ENCODE results near the gene SMYD4. TPM values are rescaled to one million over a fixed set of nuclear protein-coding genes. Genes with fewer than 3 reads are reported as not detected.

The SMYD4 gene
- total and polyA plus RNA-seq, 9 donors, result 8.5 to 22.0 (median 16.3) TPM

DNA sequence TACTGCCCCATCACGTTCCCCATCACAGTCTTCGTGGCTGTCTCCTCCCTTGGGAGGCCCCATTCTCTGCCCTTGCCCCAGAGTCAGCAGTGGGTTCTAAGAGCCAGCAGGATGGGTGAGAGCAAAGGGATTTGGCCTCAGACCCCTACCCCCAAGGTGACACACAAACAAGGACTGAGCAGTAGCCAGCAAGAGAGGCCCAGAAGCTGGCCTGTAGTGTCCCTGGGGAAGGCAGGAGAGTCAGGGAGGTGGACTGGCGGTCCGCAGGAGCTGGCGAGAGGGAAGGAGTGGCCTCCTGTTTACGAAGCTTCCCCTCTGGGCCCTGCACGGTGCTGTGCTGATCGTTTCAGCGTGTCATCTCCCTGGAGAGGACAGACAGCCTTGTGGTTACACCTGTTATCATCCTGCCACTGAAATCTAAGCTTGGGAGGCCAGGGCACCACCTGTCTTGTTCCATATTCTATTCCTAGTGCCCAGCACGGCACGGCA is 96.8 kb downstream of the SMYD4 start:
- peak in 1 of 5 donors; percentile 38 for DNase-seq
- no peaks in the 10 kb centered on the region for H3K9me3 ChIP-seq
- no peak overlapping the region for H3K4me3 ChIP-seq
- H3K27me3 ChIP-seq, result no peaks in the 10 kb centered on the region
- TF ChIP-seq POLR2A (IDR thresholded peaks at IDR 0.05), result no peak
- TF ChIP-seq, protein P1, sequence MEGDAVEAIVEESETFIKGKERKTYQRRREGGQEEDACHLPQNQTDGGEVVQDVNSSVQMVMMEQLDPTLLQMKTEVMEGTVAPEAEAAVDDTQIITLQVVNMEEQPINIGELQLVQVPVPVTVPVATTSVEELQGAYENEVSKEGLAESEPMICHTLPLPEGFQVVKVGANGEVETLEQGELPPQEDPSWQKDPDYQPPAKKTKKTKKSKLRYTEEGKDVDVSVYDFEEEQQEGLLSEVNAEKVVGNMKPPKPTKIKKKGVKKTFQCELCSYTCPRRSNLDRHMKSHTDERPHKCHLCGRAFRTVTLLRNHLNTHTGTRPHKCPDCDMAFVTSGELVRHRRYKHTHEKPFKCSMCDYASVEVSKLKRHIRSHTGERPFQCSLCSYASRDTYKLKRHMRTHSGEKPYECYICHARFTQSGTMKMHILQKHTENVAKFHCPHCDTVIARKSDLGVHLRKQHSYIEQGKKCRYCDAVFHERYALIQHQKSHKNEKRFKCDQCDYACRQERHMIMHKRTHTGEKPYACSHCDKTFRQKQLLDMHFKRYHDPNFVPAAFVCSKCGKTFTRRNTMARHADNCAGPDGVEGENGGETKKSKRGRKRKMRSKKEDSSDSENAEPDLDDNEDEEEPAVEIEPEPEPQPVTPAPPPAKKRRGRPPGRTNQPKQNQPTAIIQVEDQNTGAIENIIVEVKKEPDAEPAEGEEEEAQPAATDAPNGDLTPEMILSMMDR (IDR thresholded peaks at IDR 0.05), result no peak
- TF ChIP-seq EP300 (IDR thresholded peaks at IDR 0.05), result no peak
- WGBS, 3 donors, result 82 to 83% (median 82%) methylated on average over 11 of the region's 11 CpGs
- H3K27ac ChIP-seq, result no peak overlapping the region
- peaks cover 33% of the 10 kb centered on the region for H3K4me1 ChIP-seq (ENCODE audit: insufficient read depth)
- no peaks in the 10 kb centered on the region for H3K36me3 ChIP-seq
- intact Hi-C loops (cut with DNase I), result no loop called here

DNA sequence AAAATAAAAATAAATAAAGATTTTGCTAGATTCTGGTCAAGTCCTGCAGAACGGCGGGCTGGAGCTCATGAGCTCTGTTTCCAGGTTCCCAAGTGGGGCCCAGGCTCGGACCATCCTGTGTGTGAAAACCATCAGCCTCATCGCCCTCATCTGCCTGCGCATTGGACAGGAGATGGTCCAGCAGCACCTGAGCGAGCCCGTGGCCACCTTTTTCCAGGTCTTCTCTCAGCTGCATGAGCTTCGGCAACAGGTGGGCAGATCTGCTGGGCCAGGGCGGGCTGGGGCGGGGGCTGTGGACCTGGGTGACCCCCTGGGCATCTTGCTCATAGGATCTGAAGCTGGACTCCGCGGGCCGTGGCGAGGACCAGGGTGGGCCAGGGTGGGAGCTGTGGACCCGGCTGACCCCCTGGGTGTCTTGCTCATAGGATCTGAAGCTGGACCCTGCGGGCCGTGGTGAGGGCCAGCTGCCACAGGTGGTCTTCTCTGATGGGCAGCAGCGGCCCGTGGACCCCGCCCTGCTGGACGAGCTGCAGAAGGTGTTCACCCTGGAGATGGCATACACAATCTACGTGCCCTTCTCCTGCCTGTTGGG is 97.4 kb downstream of the SMYD4 start:
- Histone ChIP-seq H3K27ac (peak overlapping the region in 1 of 2 donors; percentile 41), H3K4me1 (ENCODE audit: insufficient read depth) (peaks cover 28% of the 10 kb centered on the region)

DNA sequence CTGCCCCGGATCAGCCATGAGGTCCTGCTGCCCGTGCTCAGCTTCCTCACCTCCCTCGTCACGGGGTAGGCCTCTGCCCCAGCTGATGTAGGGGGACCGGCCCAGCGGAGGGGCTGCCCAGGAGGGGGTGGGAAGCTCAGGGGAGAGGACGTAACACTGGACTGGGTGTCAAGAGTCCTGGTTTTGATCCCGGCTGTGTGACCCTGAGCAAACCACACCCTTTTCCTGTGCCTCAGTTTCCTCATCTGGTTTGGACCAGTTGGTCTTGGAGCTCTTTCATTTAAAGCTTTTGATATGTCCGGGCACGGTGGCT is 98.6 kb downstream of the SMYD4 start:
- peak overlapping the region; percentile 97 to 100 for H3K27ac ChIP-seq
- no peak for DNase-seq
- H3K9me3 ChIP-seq, result no peaks in the 10 kb centered on the region
- TF ChIP-seq EP300 (IDR thresholded peaks at IDR 0.05), result no peak
- TF ChIP-seq POLR2A (IDR thresholded peaks at IDR 0.05), result no peak
- TF ChIP-seq, protein P1 (IDR thresholded peaks at IDR 0.05), result no peak
- no peak overlapping the region for H3K4me3 ChIP-seq
- no peaks in the 10 kb centered on the region for H3K36me3 ChIP-seq
- peaks cover 18% of the 10 kb centered on the region for H3K4me1 ChIP-seq (ENCODE audit: insufficient read depth)
- WGBS, 3 donors, result 58 to 69% (median 61%) methylated on average over 10 of the region's 10 CpGs
- intact Hi-C loops (cut with DNase I), result no loop called here
- H3K27me3 ChIP-seq, result no peaks in the 10 kb centered on the region

More for the DNA sequence above, 97.4 kb downstream of the SMYD4 start:
- WGBS, 3 donors, result 94 to 97% (median 94%) methylated on average over 22 of the region's 22 CpGs
- H3K27me3 ChIP-seq, result no peaks in the 10 kb centered on the region
- no peak for DNase-seq
- no peak overlapping the region for H3K4me3 ChIP-seq
- intact Hi-C loops (cut with DNase I), result no loop called here
- TF ChIP-seq EP300 (IDR thresholded peaks at IDR 0.05), result no peak
- no peak for TF ChIP-seq POLR2A (IDR thresholded peaks at IDR 0.05)
- TF ChIP-seq, protein P1 (IDR thresholded peaks at IDR 0.05), result no peak
- no peaks in the 10 kb centered on the region for H3K36me3 ChIP-seq
- no peaks in the 10 kb centered on the region for H3K9me3 ChIP-seq

DNA sequence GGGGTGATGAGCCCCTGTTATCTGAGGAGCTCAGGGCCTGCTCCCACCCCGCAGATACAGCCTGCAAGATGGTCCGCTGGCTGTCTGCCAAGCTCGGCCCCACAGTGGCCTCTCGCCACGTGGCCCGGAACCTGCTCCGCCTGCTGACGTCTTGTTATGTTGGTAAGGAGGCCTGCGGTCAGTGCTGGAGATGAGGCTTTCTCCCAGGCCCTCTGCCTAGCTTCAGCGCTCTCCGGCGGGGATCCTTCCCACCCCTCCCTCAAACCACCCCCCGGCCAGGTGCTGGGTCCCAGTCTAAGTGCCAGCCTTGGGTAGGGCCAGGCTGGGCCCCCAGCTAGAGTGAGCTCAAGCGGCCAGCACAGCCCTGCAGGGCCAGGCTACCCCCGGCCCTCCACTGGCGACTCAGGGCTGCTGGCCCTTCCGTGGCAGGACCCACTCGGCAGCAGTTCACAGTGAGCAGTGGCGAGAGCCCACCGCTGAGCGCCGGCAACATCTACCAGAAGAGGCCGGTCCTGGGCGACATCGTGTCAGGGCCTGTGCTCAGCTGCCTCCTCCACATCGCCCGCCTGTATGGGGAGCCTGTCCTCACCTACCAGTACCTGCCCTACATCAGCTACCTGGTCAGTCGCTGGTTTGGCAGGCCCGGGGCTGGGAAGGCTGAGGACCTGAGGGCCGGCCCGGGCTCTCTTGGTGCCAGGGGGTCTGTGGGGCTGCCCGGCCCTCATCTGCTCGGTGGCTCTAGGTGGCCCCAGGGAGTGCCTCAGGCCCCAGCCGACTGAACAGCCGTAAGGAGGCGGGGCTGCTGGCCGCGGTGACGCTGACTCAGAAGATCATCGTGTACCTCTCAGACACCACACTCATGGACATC is 99.1 kb downstream of the SMYD4 start:
- WGBS, 3 donors, result 22 to 43% (median 28%) methylated on average over 37 to 40 of the region's 40 CpGs
- H3K36me3 ChIP-seq, result no peaks in the 10 kb centered on the region
- TF ChIP-seq, protein P1 (IDR thresholded peaks at IDR 0.05), result peak in 1 of 3 donors; percentile 18
- TF ChIP-seq EP300 (IDR thresholded peaks at IDR 0.05) (no peak), POLR2A (IDR thresholded peaks at IDR 0.05) (peak; percentile 79)
- DNase-seq, result peak; percentile 96 to 99 (median 98)
- H3K27ac ChIP-seq, result peak overlapping the region; percentile 97 to 100
- no peaks in the 10 kb centered on the region for H3K9me3 ChIP-seq
- intact Hi-C loops (cut with DNase I), result no loop called here
- peak overlapping the region; percentile 25 for H3K4me3 ChIP-seq
- H3K27me3 ChIP-seq, result no peaks in the 10 kb centered on the region
- peaks cover 15% of the 10 kb centered on the region for H3K4me1 ChIP-seq (ENCODE audit: insufficient read depth)
